ENCODE measurements around the gene TERC.

GRCh38 chr3:169744366-169745054, 20.4 kb downstream of the TERC start:
- peak; percentile 70 for TF ChIP-seq CTCF (IDR thresholded peaks at IDR 0.05; ENCODE audit: poor library complexity, severe bottlenecking)
- no peak for TF ChIP-seq TAF1 (IDR thresholded peaks at IDR 0.05; ENCODE audit: low read depth)
- TF ChIP-seq REST (IDR thresholded peaks at IDR 0.05; ENCODE audit: borderline replicate concordance): no peak
- TF ChIP-seq EP300 (conservative IDR thresholded peaks at IDR 0.05; ENCODE audit: poor library complexity, severe bottlenecking): no peak
